Fibroblast of lung (primary cell): ENCODE data around the gene MEF2A. TPM values are rescaled to one million over a fixed set of nuclear protein-coding genes. Genes with fewer than 3 reads are reported as not detected.

Experiments
- DNase-seq, 2 donors: peaks; one replicate each; pipeline versions ENCODE4 v3.0.0 to v3.0.0-alpha.2; 2010; ENCODE audit warnings: low read depth in 2 of 2
- H2AFZ ChIP-seq: 2 replicates; pipeline ENCODE4 v1.5.1; 2012; ENCODE audit warnings: low read length, control low read depth, inconsistent platforms
- H3K27ac ChIP-seq: 2 replicates; pipeline ENCODE4 v1.5.1; 2011; ENCODE audit warnings: low read length, control low read depth; ENCODE audit not compliant: insufficient read depth
- H3K27me3 ChIP-seq: 2 replicates; pipeline ENCODE4 v1.5.1; 2011; ENCODE audit warnings: mild to moderate bottlenecking, low read length; ENCODE audit not compliant: control insufficient read depth, insufficient read depth
- H3K36me3 ChIP-seq: 2 replicates; pipeline ENCODE4 v1.5.1; 2011; ENCODE audit warnings: low read length; ENCODE audit not compliant: control insufficient read depth, insufficient read depth
- H3K4me1 ChIP-seq: 2 replicates; pipeline ENCODE4 v1.5.1; 2011; ENCODE audit warnings: low read length; ENCODE audit not compliant: control insufficient read depth, insufficient read depth; ENCODE audit errors: extremely low read depth
- H3K4me2 ChIP-seq: 2 replicates; pipeline ENCODE4 v1.5.1; 2011; ENCODE audit warnings: low read length, control low read depth; ENCODE audit not compliant: insufficient read depth; ENCODE audit errors: extremely low read depth
- H3K4me3 ChIP-seq, 4 experiments: fragments of 200-600 bp in 1 of 4; sonication (generic) in 1 of 4; replicated peaks in 1 of 4; 2 replicates each; pipeline ENCODE4 v1.5.1; 2011 to 2016; ENCODE audit warnings: low read length in 4 of 4, low read depth in 3 of 4, mild to moderate bottlenecking in 3 of 4, control low read depth in 2 of 4, inconsistent platforms in 1 of 4, mixed read lengths in 1 of 4; ENCODE audit not compliant: insufficient read depth in 1 of 4; ENCODE audit errors: control extremely low read depth in 1 of 4
- H3K79me2 ChIP-seq: 2 replicates; pipeline ENCODE4 v1.5.1; 2012; ENCODE audit warnings: mild to moderate bottlenecking, low read length, inconsistent platforms; ENCODE audit not compliant: control insufficient read depth, insufficient read depth
- H3K9ac ChIP-seq: 2 replicates; pipeline ENCODE4 v1.5.1; 2011; ENCODE audit warnings: mild to moderate bottlenecking, low read length, control low read depth; ENCODE audit not compliant: insufficient read depth
- H3K9me3 ChIP-seq: 2 replicates; pipeline ENCODE4 v1.5.1; 2012; ENCODE audit warnings: low read depth, low read length; ENCODE audit not compliant: control insufficient read depth, insufficient read depth
- H4K20me1 ChIP-seq: 2 replicates; pipeline ENCODE4 v1.5.1; 2011; ENCODE audit warnings: low read length; ENCODE audit not compliant: control insufficient read depth, insufficient read depth; ENCODE audit errors: extremely low read depth
- CTCF ChIP-seq, 2 donors: IDR thresholded peaks in 1 of 2; conservative IDR thresholded peaks in 1 of 2; 1 replicate in 1 of 2; 2 replicates in 1 of 2; pipeline ENCODE4 v1.5.1; 2011 to 2012; ENCODE audit warnings: low read length in 2 of 2, control low read depth in 1 of 2, inconsistent platforms in 1 of 2, low read depth in 1 of 2, mild to moderate bottlenecking in 1 of 2
- EZH2 ChIP-seq: IDR thresholded peaks from 2 replicates; pipeline ENCODE4 v1.5.1; 2012; ENCODE audit warnings: low read length, control low read depth, mild to moderate bottlenecking; ENCODE audit errors: missing control alignments
- polyA plus RNA-seq, 2 donors: library from polyadenylated mRNA; depleted of rRNA in 1 of 2; stranded (reverse) in 1 of 2; unstranded in 1 of 2; fragments of >200 nt; gene quantifications; 2 replicates each; pipeline ENCODE4 v1.2.1, GENCODE V29; 2011 to 2012; ENCODE audit warnings: missing spikeins in 1 of 2
- total RNA-seq: library from RNA; depleted of rRNA; stranded (reverse); fragments of >200 nt; gene quantifications from 2 replicates; pipeline ENCODE4 v1.2.1, GENCODE V29; 2014

Gene MEF2A
- total and polyA plus RNA-seq, 2 donors (not counting 1 experiment from before 2014, with no cell fraction given) = 24.6 to 40.4 TPM

GRCh38 chr15:99696096-99696495, 130.3 kb downstream of the MEF2A start:
- no peak overlapping the region for H3K27ac ChIP-seq
- H3K9ac ChIP-seq = no peak overlapping the region
- H3K27me3 ChIP-seq = no peaks in the 10 kb centered on the region
- H2AFZ ChIP-seq = no peak overlapping the region
- TF ChIP-seq CTCF (conservative IDR thresholded peaks at IDR 0.05 in 1 of 2, IDR thresholded peaks at IDR 0.05 in 1 of 2; ENCODE audit: low read depth in 1 of 2, low read length in 2 of 2) (no peak), EZH2 (no peak)
- no peaks in the 10 kb centered on the region for H3K4me1 ChIP-seq
- H3K9me3 ChIP-seq = no peaks in the 10 kb centered on the region
- H4K20me1 ChIP-seq = no peaks in the 10 kb centered on the region
- H3K4me3 ChIP-seq = no peak overlapping the region
- DNase-seq = no peak
- no peaks in the 10 kb centered on the region for H3K79me2 ChIP-seq
- H3K4me2 ChIP-seq = no peak overlapping the region
- peaks cover 1% of the 10 kb centered on the region for H3K36me3 ChIP-seq

GRCh38 chr15:99702895-99703602, 137.3 kb downstream of the MEF2A start:
- peak overlapping the region; percentile 30 for H3K27ac ChIP-seq
- DNase-seq = peak in 1 of 2 donors; percentile 60
- H3K4me1 ChIP-seq = peaks cover 7% of the 10 kb centered on the region
- no peak overlapping the region for H3K4me3 ChIP-seq
- H3K4me2 ChIP-seq = peak overlapping the region; percentile 54
- H4K20me1 ChIP-seq = no peaks in the 10 kb centered on the region
- H2AFZ ChIP-seq = no peak overlapping the region
- no peaks in the 10 kb centered on the region for H3K36me3 ChIP-seq
- no peaks in the 10 kb centered on the region for H3K79me2 ChIP-seq
- no peaks in the 10 kb centered on the region for H3K27me3 ChIP-seq
- TF ChIP-seq EZH2 (no peak), CTCF (conservative IDR thresholded peaks at IDR 0.05 in 1 of 2, IDR thresholded peaks at IDR 0.05 in 1 of 2; ENCODE audit: low read depth in 1 of 2, low read length in 2 of 2) (no peak)
- no peak overlapping the region for H3K9ac ChIP-seq
- H3K9me3 ChIP-seq = no peaks in the 10 kb centered on the region

GRCh38 chr15:99703603-99704443, 138.0 kb downstream of the MEF2A start:
- peak overlapping the region in 3 of 4 experiments; percentile 1 to 31 (median 8) for H3K4me3 ChIP-seq

More at GRCh38 chr15:99703603-99704443, 138.0 kb downstream of the MEF2A start:
- H3K27ac ChIP-seq = peak overlapping the region; percentile 30
- no peaks in the 10 kb centered on the region for H4K20me1 ChIP-seq
- H3K4me2 ChIP-seq = peak overlapping the region; percentile 41
- no peaks in the 10 kb centered on the region for H3K27me3 ChIP-seq
- no peak overlapping the region for H2AFZ ChIP-seq
- TF ChIP-seq CTCF (conservative IDR thresholded peaks at IDR 0.05 in 1 of 2, IDR thresholded peaks at IDR 0.05 in 1 of 2; ENCODE audit: low read depth in 1 of 2, low read length in 2 of 2) = peak; percentile 52 to 77
- TF ChIP-seq EZH2 = no peak
- peak; percentile 90 to 96 for DNase-seq
- no peak overlapping the region for H3K9ac ChIP-seq
- H3K36me3 ChIP-seq = no peaks in the 10 kb centered on the region
- no peaks in the 10 kb centered on the region for H3K79me2 ChIP-seq
- no peaks in the 10 kb centered on the region for H3K9me3 ChIP-seq
- peaks cover 9% of the 10 kb centered on the region for H3K4me1 ChIP-seq
